ENCODE data around the gene PRSS33. TPM values are rescaled to one million over a fixed set of nuclear protein-coding genes. Genes with fewer than 3 reads are reported as not detected.

The PRSS33 gene
- total and polyA plus RNA-seq, 2 of the 8 experiments (the other 6 are each of a cell fraction or from before 2014, with no cell fraction given), result 0.09 TPM; not detected in 1

GRCh38 chr16:2815299-2815771, 28.0 kb upstream of the PRSS33 start:
- WGBS, 2 experiments (ENCODE audit: extremely low coverage in 1 of 2, insufficient coverage in 1 of 2, insufficient read length in 1 of 2, insufficient replicate concordance in 2 of 2, low coverage in 1 of 2, low lambda C conversion rate in 2 of 2, missing lambda C conversion rate in 1 of 2), result 93% methylated on average over 9 of the region's 10 CpGs; no CpG with 5 or more reads in 1 of the 2 experiments
- no peaks in the 10 kb centered on the region for H3K79me1 ChIP-seq (ENCODE audit: low read depth, low read length)
- H3K4me1 ChIP-seq (replicated peaks in 1 of 4; ENCODE audit: control insufficient read depth in 3 of 4, insufficient read depth in 4 of 4, low read length in 3 of 4), result peaks cover 0 to 11% (median 1%) of the 10 kb centered on the region in 4 experiments; a peak in 2 of 7 replicates
- H3K36me3 ChIP-seq (ENCODE audit: control insufficient read depth in 2 of 4, insufficient read depth in 4 of 4, low read length in 3 of 4), result no peaks in the 10 kb centered on the region
- H2BK20ac ChIP-seq (ENCODE audit: low read length), result no peak overlapping the region
- FAIRE-seq, result no peak
- H2AFZ ChIP-seq (ENCODE audit: low read length), result no peak overlapping the region
- H2BK5ac ChIP-seq (ENCODE audit: low read depth, low read length), result no peak overlapping the region
- no peak overlapping the region for H3K56ac ChIP-seq (replicated peaks; ENCODE audit: insufficient read length, low read depth, low read length)
- H4K5ac ChIP-seq (ENCODE audit: insufficient read length, low read depth, low read length), result no peak overlapping the region
- no peak overlapping the region for H3K27ac ChIP-seq (ENCODE audit: low read depth, low read length)
- H3K23ac ChIP-seq (ENCODE audit: insufficient read length), result no peak overlapping the region
- no peaks in the 10 kb centered on the region for H3K79me2 ChIP-seq (ENCODE audit: control insufficient read depth in 1 of 2, insufficient read depth in 2 of 2, low read length in 2 of 2)
- no peak overlapping the region for H2BK15ac ChIP-seq (ENCODE audit: low read length)
- H4K91ac ChIP-seq (replicated peaks; ENCODE audit: insufficient read length, low read length), result no peak overlapping the region
- no peak overlapping the region for H3K4me2 ChIP-seq (ENCODE audit: insufficient read depth in 1 of 2, low read depth in 2 of 2, low read length in 2 of 2)
- H3K4me3 ChIP-seq (ENCODE audit: extremely low read depth in 1 of 4, insufficient read depth in 2 of 4, low read depth in 3 of 4, low read length in 4 of 4), result no peak overlapping the region
- H2AK5ac ChIP-seq (ENCODE audit: low read depth, low read length), result no peak overlapping the region
- no peak overlapping the region for H3K4ac ChIP-seq (replicated peaks; ENCODE audit: insufficient read length, low read depth, low read length)
- no peaks in the 10 kb centered on the region for H4K20me1 ChIP-seq (replicated peaks in 1 of 2; ENCODE audit: control insufficient read depth in 1 of 2, insufficient read depth in 2 of 2, low read length in 2 of 2)
- H3K9ac ChIP-seq (replicated peaks in 1 of 4; ENCODE audit: extremely low read depth in 1 of 4, low read depth in 3 of 4, low read length in 3 of 4), result no peak overlapping the region
- H3K14ac ChIP-seq (ENCODE audit: insufficient read length), result no peak overlapping the region
- ChIA-PET CTCF (ENCODE audit: partially characterized antibody) (interaction anchor here (0.6 to 2.0 kb wide), 6 partner anchors 7 to 95 kb away, joined by 3 to 9 read pairs (median 4); no protein-coding TSS in a partner anchor), POLR2A (ENCODE audit: partially characterized antibody) (no interaction called here)
- no peak overlapping the region for H3K18ac ChIP-seq (ENCODE audit: extremely low read depth, low read length)
- no peak overlapping the region for H2BK12ac ChIP-seq (ENCODE audit: low read depth, low read length)
- H4K8ac ChIP-seq (ENCODE audit: extremely low read depth, insufficient read depth, low read length), result no peak overlapping the region; the same call in 1 of the 2 replicates
- no peaks in the 10 kb centered on the region for H3K23me2 ChIP-seq (ENCODE audit: low read depth, low read length)
- 0 out of 7 replicates have a peak, but pooled peaks cover 0 to 2% (median 0%) of the 10 kb centered on the region in 4 experiments for H3K27me3 ChIP-seq (replicated peaks in 1 of 4; ENCODE audit: control insufficient read depth in 3 of 4, extremely low read depth in 1 of 4, insufficient read depth in 3 of 4, low read length in 3 of 4)
- DNase-seq (ENCODE audit: low read depth in 1 of 2, low spot score in 2 of 2), result no peak
- H2BK120ac ChIP-seq (replicated peaks; ENCODE audit: low read depth, low read length), result no peak overlapping the region
- H3K9me3 ChIP-seq (ENCODE audit: insufficient read depth in 2 of 2, low read depth in 1 of 2, low read length in 1 of 2), result no peaks in the 10 kb centered on the region
- TF ChIP-seq ASH2L (IDR thresholded peaks at IDR 0.05; ENCODE audit: low read length) (no peak), KDM4A (IDR thresholded peaks at IDR 0.05; ENCODE audit: low read depth, low read length, severe bottlenecking) (no peak), SIRT6 (IDR thresholded peaks at IDR 0.05; ENCODE audit: low read length) (no peak), BACH1 (IDR thresholded peaks at IDR 0.05; ENCODE audit: low read length) (no peak), CHD2 (IDR thresholded peaks at IDR 0.05; ENCODE audit: low read length) (no peak)
